Esophagus muscularis mucosa (tissue), 4 donors: ENCODE results near the gene NCOA1. TPM values are rescaled to one million over a fixed set of nuclear protein-coding genes. Genes with fewer than 3 reads are reported as not detected.

Source experiments
- DNase-seq: peaks from one replicate; pipeline ENCODE4 v3.0.0-alpha.2; 2017; ENCODE audit errors: extremely low spot score
- H3K27ac ChIP-seq, 4 donors: fragments of 200-600 bp; sonication (generic); replicated peaks in 1 of 4; 1 replicate in 3 of 4; 2 replicates in 1 of 4; pipeline ENCODE4 v1.5.1; 2016 to 2019; ENCODE audit warnings: mild to moderate bottlenecking in 1 of 4
- H3K27me3 ChIP-seq, 4 donors: fragments of 200-600 bp; sonication (generic); one replicate each; pipeline versions ENCODE4 v1.5.1 to v1.6.0; 2016 to 2019
- H3K36me3 ChIP-seq, 4 donors: fragments of 200-600 bp; sonication (generic); one replicate each; pipeline ENCODE4 v1.5.1; 2016 to 2019
- H3K4me1 ChIP-seq, 4 donors: fragments of 200-600 bp; sonication (generic); one replicate each; pipeline ENCODE4 v1.5.1; 2016 to 2019
- H3K4me3 ChIP-seq, 4 donors: fragments of 200-600 bp; sonication (generic); 1 replicate in 2 of 4; 2 replicates in 2 of 4; pipeline ENCODE4 v1.5.1; 2016 to 2019; ENCODE audit warnings: mild to moderate bottlenecking in 4 of 4, moderate library complexity in 1 of 4
- H3K9me3 ChIP-seq, 4 donors: fragments of 200-600 bp; sonication (generic); 1 replicate in 3 of 4; 2 replicates in 1 of 4; pipeline ENCODE4 v1.5.1; 2016 to 2019
- EP300 ChIP-seq: sonication (generic); formaldehyde crosslinking; IDR thresholded peaks from one replicate; pipeline ENCODE4 v1.6.1; 2017; ENCODE audit warnings: antibody characterized with exemption
- POLR2A ChIP-seq: fragments of 450-650 bp; IDR thresholded peaks from one replicate; pipeline ENCODE4 v1.6.1; 2017; ENCODE audit warnings: antibody characterized with exemption, moderate library complexity, mild to moderate bottlenecking, low read depth
- POLR2AphosphoS5 ChIP-seq, 2 donors: sonication (generic); formaldehyde crosslinking; IDR thresholded peaks; one replicate each; pipeline ENCODE4 v1.6.1; 2017; ENCODE audit warnings: antibody characterized with exemption in 2 of 2
- WGBS: methylation state at CpG from one replicate; pipeline ENCODE4 v1.1.5; 2018; 5-methylcytosine and 5-hydroxymethylcytosine counted together
- intact Hi-C: fragments of 100-400 bp; cut with DNase I; formaldehyde crosslinking; loops from one replicate; pipeline ENCODE4 v1.15.1; 2023
- total RNA-seq, 4 donors: library from RNA; depleted of rRNA; stranded (reverse); fragments of >200 nt; gene quantifications; one replicate each; pipeline versions ENCODE4 v1.1.0 to v1.2.1, GENCODE V29; 2016
- TF ChIP-seq, protein P1 (sequence below), 3 experiments: fragments of 200-600 bp in 2 of 3; fragments of 450-650 bp in 1 of 3; sonication (generic) in 2 of 3; IDR thresholded peaks; one replicate each; pipeline ENCODE4 v1.5.1; 2017 to 2019; ENCODE audit warnings: antibody characterized with exemption in 3 of 3, mild to moderate bottlenecking in 2 of 3, moderate library complexity in 1 of 3

Gene NCOA1
- total RNA-seq, 4 donors from 2014 or later: 43.9 to 49.4 (median 47.3) TPM

DNA sequence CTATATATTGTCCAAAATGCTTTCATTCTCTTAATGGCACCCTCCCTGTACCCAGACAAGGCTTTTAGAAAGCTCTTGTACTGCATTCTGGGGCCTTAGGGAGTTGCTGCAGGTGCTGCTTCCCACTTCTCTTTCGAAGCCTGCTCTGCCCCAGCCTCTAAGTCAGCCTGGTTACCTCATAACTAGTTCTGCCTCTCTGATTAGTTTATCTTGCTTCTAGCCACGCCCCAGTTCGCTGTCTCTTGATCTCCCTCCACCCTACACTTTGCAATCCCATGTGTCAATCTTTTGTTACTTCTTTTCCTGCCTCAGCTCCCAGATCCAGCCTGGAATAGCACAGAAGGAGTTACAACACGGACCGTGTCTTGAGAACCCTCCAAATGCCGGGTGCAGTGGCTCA, 13.8 kb upstream of the NCOA1 start:
- H3K9me3 ChIP-seq: no peaks in the 10 kb centered on the region

DNA sequence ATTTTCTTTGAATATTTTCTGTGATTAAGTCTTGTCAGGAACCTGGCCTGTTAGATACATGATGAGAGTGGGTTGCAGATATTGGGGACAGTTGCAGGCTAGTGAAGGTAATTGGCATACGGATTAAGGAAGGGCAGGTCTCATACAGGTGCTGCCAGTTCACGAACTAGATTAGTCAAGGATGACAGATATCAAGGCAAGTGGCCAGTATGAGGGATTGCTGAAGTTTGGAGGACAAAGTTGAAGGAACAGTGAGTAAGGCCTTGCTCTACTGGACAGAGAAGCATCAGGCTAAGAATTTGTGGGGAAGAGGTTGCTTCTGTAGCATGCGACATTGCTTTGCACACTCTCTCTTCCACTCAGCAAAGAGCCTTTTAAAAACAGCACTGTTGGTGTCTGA, 12.8 kb upstream of the NCOA1 start:
- Histone ChIP-seq H3K36me3 (no peaks in the 10 kb centered on the region), H3K27me3 (no peaks in the 10 kb centered on the region), H3K9me3 (no peaks in the 10 kb centered on the region), H3K4me1 (no peaks in the 10 kb centered on the region), H3K27ac (no peak overlapping the region), H3K4me3 (no peak overlapping the region)
- DNase-seq: no peak
- intact Hi-C loops: no loop called here
- no peak for TF ChIP-seq POLR2AphosphoS5 (IDR thresholded peaks at IDR 0.05)
- no peak for TF ChIP-seq POLR2A
- TF ChIP-seq EP300: no peak
- TF ChIP-seq, protein P1, sequence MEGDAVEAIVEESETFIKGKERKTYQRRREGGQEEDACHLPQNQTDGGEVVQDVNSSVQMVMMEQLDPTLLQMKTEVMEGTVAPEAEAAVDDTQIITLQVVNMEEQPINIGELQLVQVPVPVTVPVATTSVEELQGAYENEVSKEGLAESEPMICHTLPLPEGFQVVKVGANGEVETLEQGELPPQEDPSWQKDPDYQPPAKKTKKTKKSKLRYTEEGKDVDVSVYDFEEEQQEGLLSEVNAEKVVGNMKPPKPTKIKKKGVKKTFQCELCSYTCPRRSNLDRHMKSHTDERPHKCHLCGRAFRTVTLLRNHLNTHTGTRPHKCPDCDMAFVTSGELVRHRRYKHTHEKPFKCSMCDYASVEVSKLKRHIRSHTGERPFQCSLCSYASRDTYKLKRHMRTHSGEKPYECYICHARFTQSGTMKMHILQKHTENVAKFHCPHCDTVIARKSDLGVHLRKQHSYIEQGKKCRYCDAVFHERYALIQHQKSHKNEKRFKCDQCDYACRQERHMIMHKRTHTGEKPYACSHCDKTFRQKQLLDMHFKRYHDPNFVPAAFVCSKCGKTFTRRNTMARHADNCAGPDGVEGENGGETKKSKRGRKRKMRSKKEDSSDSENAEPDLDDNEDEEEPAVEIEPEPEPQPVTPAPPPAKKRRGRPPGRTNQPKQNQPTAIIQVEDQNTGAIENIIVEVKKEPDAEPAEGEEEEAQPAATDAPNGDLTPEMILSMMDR (IDR thresholded peaks at IDR 0.05): no peak
- 89% methylated on average over 3 of the region's 3 CpGs for WGBS

More for the DNA sequence above, 13.8 kb upstream of the NCOA1 start:
- TF ChIP-seq EP300: no peak
- TF ChIP-seq, protein P1 (IDR thresholded peaks at IDR 0.05): no peak
- TF ChIP-seq POLR2AphosphoS5 (IDR thresholded peaks at IDR 0.05): no peak
- no peak for TF ChIP-seq POLR2A
- Histone ChIP-seq H3K4me3 (no peak overlapping the region), H3K27me3 (no peaks in the 10 kb centered on the region), H3K36me3 (no peaks in the 10 kb centered on the region), H3K27ac (no peak overlapping the region), H3K4me1 (no peaks in the 10 kb centered on the region)
- WGBS: 81% methylated on average over 6 of the region's 6 CpGs
- DNase-seq: no peak
- intact Hi-C loops: no loop called here

- H3K36me3 ChIP-seq: no peaks in the 10 kb centered on the region
- no peaks in the 10 kb centered on the region for H3K4me1 ChIP-seq
- no peaks in the 10 kb centered on the region for H3K27me3 ChIP-seq
- TF ChIP-seq, protein P1 (IDR thresholded peaks at IDR 0.05): no peak
- no peak for TF ChIP-seq POLR2AphosphoS5 (IDR thresholded peaks at IDR 0.05)
- TF ChIP-seq POLR2A: no peak
- TF ChIP-seq EP300: no peak
- no peak overlapping the region for H3K4me3 ChIP-seq
- no peak overlapping the region for H3K27ac ChIP-seq
- whole genome bisulfite sequencing: 97% methylated on average over 4 of the region's 4 CpGs
- intact Hi-C loops: no loop called here
- DNase-seq: no peak
- H3K9me3 ChIP-seq: no peaks in the 10 kb centered on the region
Measured at GRCh38 chr2:24480245-24480644, 10.8 kb upstream of the NCOA1 start.

DNA sequence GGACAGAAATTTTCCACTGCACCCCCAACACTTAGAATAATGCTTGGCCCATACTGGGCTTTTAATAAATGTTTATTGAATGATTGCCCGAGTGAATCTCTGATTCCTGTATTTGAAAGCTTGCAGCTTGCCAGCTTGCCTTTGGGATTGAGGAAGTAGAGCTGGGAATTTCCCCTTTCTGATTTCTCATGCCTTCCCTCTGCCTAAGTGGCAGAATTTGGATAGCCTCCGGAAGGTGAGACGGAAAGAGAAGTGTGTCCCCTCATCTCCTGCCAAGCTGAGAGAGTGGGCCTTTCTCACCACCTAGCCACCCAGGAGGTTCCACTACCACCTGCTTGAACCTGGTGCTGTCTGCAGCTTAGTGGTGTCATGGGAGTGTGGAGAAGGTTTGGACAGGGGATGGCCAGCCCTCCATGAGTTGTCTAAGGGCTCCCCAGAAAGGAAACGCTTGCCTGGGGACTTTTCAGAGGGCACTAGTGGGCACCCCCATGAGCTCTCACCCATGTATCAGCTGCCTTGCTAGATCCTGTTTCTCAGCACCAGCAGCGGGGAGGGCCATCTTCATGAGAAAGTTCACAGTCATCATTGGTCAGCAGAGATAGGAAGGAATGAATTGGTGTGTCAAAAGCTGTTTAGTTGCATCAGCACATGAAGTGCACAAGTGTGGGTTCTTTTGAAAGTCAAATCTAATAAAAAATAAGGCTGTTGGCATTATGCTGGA, 8.6 kb upstream of the NCOA1 start:
- no peak overlapping the region for H3K27ac ChIP-seq
- intact Hi-C loops: no loop called here
- 66% methylated on average over 5 of the region's 5 CpGs for WGBS

More for the DNA sequence above, 8.6 kb upstream of the NCOA1 start:
- Histone ChIP-seq H3K27me3 (no peaks in the 10 kb centered on the region), H3K4me3 (no peak overlapping the region), H3K36me3 (no peaks in the 10 kb centered on the region), H3K9me3 (no peaks in the 10 kb centered on the region), H3K4me1 (no peaks in the 10 kb centered on the region)
- TF ChIP-seq POLR2AphosphoS5 (IDR thresholded peaks at IDR 0.05) (no peak), EP300 (no peak), POLR2A (no peak)
- TF ChIP-seq, protein P1 (IDR thresholded peaks at IDR 0.05): no peak
- no peak for DNase-seq
